SK-N-SH (cell line): ENCODE measurements around the gene PIP5K1C. TPM values are rescaled to one million over a fixed set of nuclear protein-coding genes. Genes with fewer than 3 reads are reported as not detected.

Experiments
- CTCF ChIA-PET: fragments of 300-600, 350-600 bp; formaldehyde crosslinking; extraction: SDS; loops from one replicate; lab custom pipeline; 2021; lab: Yijun Ruan, JAX
- POLR2A ChIA-PET: fragments of 350-600 bp; sonication (Branson Sonifier 250); formaldehyde crosslinking; extraction: SDS; loops from one replicate; lab custom pipeline; 2020; ENCODE audit warnings: antibody characterized with exemption, inconsistent platforms; lab: Yijun Ruan, JAX
- DNase-seq: peaks from one replicate; pipeline ENCODE4 v3.0.0; 2012
- H2AFZ ChIP-seq: fragments of 200-600 bp; sonication (generic); 2 replicates; pipeline ENCODE4 v1.8.1; 2016; ENCODE audit warnings: antibody characterized with exemption, mild to moderate bottlenecking, low read depth
- H3F3A ChIP-seq: fragments of 200-600 bp; sonication (generic); replicated peaks from 2 replicates; pipeline ENCODE3; 2016; ENCODE audit warnings: antibody characterized with exemption, mild to moderate bottlenecking; ENCODE audit not compliant: insufficient read depth
- H3K27ac ChIP-seq, 2 experiments: fragments of 200-500 bp in 1 of 2; fragments of 200-600 bp in 1 of 2; sonication (Bioruptor generic) in 1 of 2; sonication (generic), shearing (Covaris generic) in 1 of 2; 2 replicates each; pipeline versions ENCODE4 v1.5.1 to v1.6.1; 2014 to 2016; ENCODE audit warnings: low read depth in 2 of 2, inconsistent platforms in 1 of 2, low read length in 1 of 2, mild to moderate bottlenecking in 1 of 2, mixed read lengths in 1 of 2
- H3K27me3 ChIP-seq: fragments of 200-600 bp; sonication (generic), shearing (Covaris generic); 2 replicates; pipeline ENCODE4 v1.6.1; 2016; ENCODE audit warnings: mixed run types; ENCODE audit not compliant: insufficient read depth
- H3K36me3 ChIP-seq, 2 experiments: fragments of 200-500 bp in 1 of 2; fragments of 200-600 bp in 1 of 2; sonication (Bioruptor generic) in 1 of 2; sonication (generic) in 1 of 2; replicated peaks in 1 of 2; 2 replicates each; pipeline versions ENCODE3 to v1.5.1; 2014 to 2016; ENCODE audit warnings: low read length in 1 of 2, mild to moderate bottlenecking in 1 of 2; ENCODE audit not compliant: insufficient read depth in 2 of 2, control insufficient read depth in 1 of 2
- H3K4me1 ChIP-seq, 2 experiments: fragments of 200-500 bp in 1 of 2; fragments of 200-600 bp in 1 of 2; sonication (Bioruptor generic) in 1 of 2; sonication (generic), shearing (Covaris generic) in 1 of 2; 2 replicates each; pipeline versions ENCODE4 v1.5.1 to v1.6.1; 2014 to 2016; ENCODE audit warnings: low read depth in 1 of 2, low read length in 1 of 2, mixed run types in 1 of 2; ENCODE audit not compliant: insufficient read depth in 2 of 2, control insufficient read depth in 1 of 2
- H3K4me2 ChIP-seq: fragments of 200-600 bp; sonication (generic), shearing (Covaris generic); 2 replicates; pipeline ENCODE4 v1.6.1; 2017; ENCODE audit warnings: mixed run types
- H3K4me3 ChIP-seq, 2 experiments: fragments of 200-500 bp in 1 of 2; fragments of 200-600 bp in 1 of 2; sonication (Bioruptor generic) in 1 of 2; sonication (generic), shearing (Covaris generic) in 1 of 2; 2 replicates each; pipeline versions ENCODE4 v1.5.1 to v1.8.1; 2014 to 2016; ENCODE audit warnings: low read depth in 2 of 2, inconsistent platforms in 1 of 2, low read length in 1 of 2, mild to moderate bottlenecking in 1 of 2, mixed read lengths in 1 of 2, moderate library complexity in 1 of 2
- H3K79me2 ChIP-seq: fragments of 200-600 bp; sonication (generic); 2 replicates; pipeline ENCODE4 v1.8.1; 2017; ENCODE audit warnings: mild to moderate bottlenecking; ENCODE audit not compliant: insufficient read depth
- H3K9ac ChIP-seq: fragments of 200-600 bp; sonication (generic); 2 replicates; pipeline ENCODE4 v1.6.1; 2017; ENCODE audit warnings: mixed run types
- H3K9me2 ChIP-seq: fragments of 200-600 bp; sonication (generic); 2 replicates; pipeline ENCODE4 v1.6.1; 2017; ENCODE audit warnings: mixed run types
- H3K9me3 ChIP-seq: fragments of 200-600 bp; sonication (generic); 2 replicates; pipeline ENCODE4 v1.6.1; 2017; ENCODE audit warnings: mixed run types, mild to moderate bottlenecking, moderate library complexity
- H4K20me1 ChIP-seq: fragments of 200-600 bp; sonication (generic); 2 replicates; pipeline ENCODE4 v1.6.1; 2017; ENCODE audit warnings: mild to moderate bottlenecking, mixed run types; ENCODE audit not compliant: insufficient read depth
- CHD2 ChIP-seq: fragments of 150-350 bp; IDR thresholded peaks from 2 replicates; pipeline ENCODE4 v1.6.1; 2018; ENCODE audit warnings: low read length; ENCODE audit not compliant: partially characterized antibody
- GATA2 ChIP-seq: sonication (generic); formaldehyde crosslinking; IDR thresholded peaks from 2 replicates; pipeline ENCODE4 v1.5.0; 2020; ENCODE audit warnings: mild to moderate bottlenecking, missing genetic modification reagents
- JUND ChIP-seq: IDR thresholded peaks from 2 replicates; pipeline ENCODE4 v1.4.0; 2012
- MEF2A ChIP-seq: IDR thresholded peaks from 2 replicates; pipeline ENCODE4 v1.4.0; 2012; ENCODE audit warnings: low read depth, borderline replicate concordance
- MXI1 ChIP-seq: IDR thresholded peaks from 2 replicates; pipeline ENCODE4 v1.6.1; 2012; ENCODE audit warnings: mild to moderate bottlenecking, low read depth, low read length, improper control_type of control experiment
- NFIC ChIP-seq: IDR thresholded peaks from 2 replicates; pipeline ENCODE4 v1.4.0; 2012; ENCODE audit warnings: borderline replicate concordance
- POLR2AphosphoS5 ChIP-seq: IDR thresholded peaks from 2 replicates; pipeline ENCODE4 v1.6.1; 2012; ENCODE audit warnings: low read depth, low read length
- RAD21 ChIP-seq: IDR thresholded peaks from 2 replicates; pipeline ENCODE4 v1.6.1; 2012; ENCODE audit warnings: mild to moderate bottlenecking, low read length
- RCOR1 ChIP-seq: fragments of 150-350 bp; IDR thresholded peaks from 2 replicates; pipeline ENCODE4 v1.6.1; 2017; ENCODE audit warnings: antibody characterized with exemption, low read length
- RFX5 ChIP-seq: IDR thresholded peaks from 2 replicates; pipeline ENCODE4 v1.6.1; 2012; ENCODE audit warnings: mild to moderate bottlenecking, improper control_type of control experiment, low read length
- SIN3A ChIP-seq: IDR thresholded peaks from 2 replicates; pipeline ENCODE4 v1.6.1; 2012; ENCODE audit warnings: low read depth, mild to moderate bottlenecking, low read length, moderate library complexity, borderline replicate concordance
- SMC3 ChIP-seq: IDR thresholded peaks from 2 replicates; pipeline ENCODE4 v1.6.1; 2012; ENCODE audit warnings: low read depth, low read length, improper control_type of control experiment
- TCF12 ChIP-seq: IDR thresholded peaks from 2 replicates; pipeline ENCODE4 v1.4.0; 2012
- TEAD4 ChIP-seq: IDR thresholded peaks from 2 replicates; pipeline ENCODE4 v1.4.0; 2012; ENCODE audit warnings: mild to moderate bottlenecking, borderline replicate concordance; ENCODE audit not compliant: insufficient read depth
- WGBS: methylation state at CpG from one replicate; pipeline ENCODE4 v1.1.6; 2017; ENCODE audit warnings: low lambda C conversion rate; 5-methylcytosine and 5-hydroxymethylcytosine counted together
- polyA plus RNA-seq, 3 experiments: library from polyadenylated mRNA; depleted of rRNA; stranded (reverse); fragments of >200 nt; gene quantifications; 2 replicates each; pipeline ENCODE4 v1.2.3, GENCODE V29; 2012
- TF ChIP-seq, protein P1 (sequence below): fragments of 150-350 bp; IDR thresholded peaks from 2 replicates; pipeline ENCODE4 v1.6.1; 2016; ENCODE audit warnings: mild to moderate bottlenecking, low read depth, low read length
- TF ChIP-seq, protein P2 (sequence below): IDR thresholded peaks from 2 replicates; pipeline ENCODE4 v1.6.1; 2012; ENCODE audit warnings: mild to moderate bottlenecking, low read depth, low read length, moderate library complexity
- TF ChIP-seq, protein P3 (sequence below): IDR thresholded peaks from 2 replicates; pipeline ENCODE4 v1.4.0; 2012; ENCODE audit warnings: low read depth, borderline replicate concordance
- TF ChIP-seq, protein P4 (sequence below): fragments of 150-350 bp; IDR thresholded peaks from 2 replicates; pipeline ENCODE4 v1.6.1; 2017; ENCODE audit warnings: antibody characterized with exemption, low read length, low read depth, borderline replicate concordance
- TF ChIP-seq, protein P5 (sequence below): fragments of 200-600 bp; sonication (generic); IDR thresholded peaks from 2 replicates; pipeline ENCODE4 v1.6.1; 2017; ENCODE audit warnings: antibody characterized with exemption, mild to moderate bottlenecking, moderate library complexity
- TF ChIP-seq, protein P6 (sequence below): IDR thresholded peaks from 2 replicates; pipeline ENCODE4; 2012

The PIP5K1C gene
- polyA plus RNA-seq, 1 of the 3 experiments (the other 2 are of a cell fraction): 12.3 TPM

DNA sequence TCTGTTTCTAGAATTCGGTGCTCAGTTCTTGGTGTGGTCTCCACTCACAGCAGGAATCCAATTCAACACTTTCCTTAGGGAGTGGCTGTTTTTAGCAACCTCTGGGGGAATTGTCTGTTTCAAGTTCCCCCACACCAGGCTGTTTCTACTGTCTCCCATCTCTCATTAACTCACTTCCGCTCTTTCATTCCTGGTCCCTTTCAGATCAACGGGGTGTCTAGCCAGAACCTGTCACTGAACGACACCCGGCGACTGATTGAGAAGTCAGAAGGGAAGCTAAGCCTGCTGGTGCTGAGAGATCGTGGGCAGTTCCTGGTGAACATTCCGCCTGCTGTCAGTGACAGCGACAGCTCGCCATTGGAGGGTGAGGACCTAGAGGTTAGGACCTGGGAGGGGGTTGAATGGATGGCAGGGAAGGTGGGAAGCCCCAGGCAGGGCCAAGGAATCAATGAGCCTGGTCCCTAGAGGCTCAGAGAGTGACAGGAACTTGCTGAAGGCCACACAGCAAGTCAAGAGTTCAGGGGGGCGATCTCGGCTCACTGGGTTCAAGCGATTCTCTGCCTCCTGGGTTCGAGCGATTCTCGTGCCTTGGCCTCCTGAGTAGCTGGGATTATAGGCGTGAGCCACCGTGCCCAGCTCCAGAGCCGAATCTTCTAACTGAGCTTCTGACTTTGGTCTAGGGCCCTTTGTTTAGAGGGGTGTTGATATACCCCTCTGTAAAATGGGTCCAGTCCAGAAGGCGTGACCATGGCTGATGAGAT lies 33.5 kb upstream of the PIP5K1C start:
- 13% methylated on average over 10 of the region's 20 CpGs for WGBS
- no peaks in the 10 kb centered on the region for H3K36me3 ChIP-seq
- H3K9me3 ChIP-seq: no peaks in the 10 kb centered on the region
- no peaks in the 10 kb centered on the region for H4K20me1 ChIP-seq
- ChIA-PET CTCF (interaction anchor here (1.5 kb wide), 1 partner anchor 12 kb away, joined by 3 read pairs; no protein-coding TSS in a partner anchor), POLR2A (no interaction called here)
- no peak for DNase-seq
- H2AFZ ChIP-seq: no peak overlapping the region
- no peaks in the 10 kb centered on the region for H3K9me2 ChIP-seq
- H3F3A ChIP-seq: no peaks in the 10 kb centered on the region
- no peak overlapping the region for H3K27ac ChIP-seq
- H3K9ac ChIP-seq: no peak overlapping the region
- peaks cover 42% of the 10 kb centered on the region for H3K27me3 ChIP-seq
- TF ChIP-seq SMC3 (no peak), TCF12 (no peak), MXI1 (no peak), TEAD4 (no peak), CHD2 (no peak), NFIC (no peak), JUND (no peak), RAD21 (no peak), MEF2A (no peak), GATA2 (CRISPR knock-in tag) (no peak), RCOR1 (no peak), POLR2AphosphoS5 (no peak), SIN3A (no peak), RFX5 (no peak)
- TF ChIP-seq, protein P1, sequence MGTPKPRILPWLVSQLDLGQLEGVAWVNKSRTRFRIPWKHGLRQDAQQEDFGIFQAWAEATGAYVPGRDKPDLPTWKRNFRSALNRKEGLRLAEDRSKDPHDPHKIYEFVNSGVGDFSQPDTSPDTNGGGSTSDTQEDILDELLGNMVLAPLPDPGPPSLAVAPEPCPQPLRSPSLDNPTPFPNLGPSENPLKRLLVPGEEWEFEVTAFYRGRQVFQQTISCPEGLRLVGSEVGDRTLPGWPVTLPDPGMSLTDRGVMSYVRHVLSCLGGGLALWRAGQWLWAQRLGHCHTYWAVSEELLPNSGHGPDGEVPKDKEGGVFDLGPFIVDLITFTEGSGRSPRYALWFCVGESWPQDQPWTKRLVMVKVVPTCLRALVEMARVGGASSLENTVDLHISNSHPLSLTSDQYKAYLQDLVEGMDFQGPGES: no peak
- TF ChIP-seq, protein P2, sequence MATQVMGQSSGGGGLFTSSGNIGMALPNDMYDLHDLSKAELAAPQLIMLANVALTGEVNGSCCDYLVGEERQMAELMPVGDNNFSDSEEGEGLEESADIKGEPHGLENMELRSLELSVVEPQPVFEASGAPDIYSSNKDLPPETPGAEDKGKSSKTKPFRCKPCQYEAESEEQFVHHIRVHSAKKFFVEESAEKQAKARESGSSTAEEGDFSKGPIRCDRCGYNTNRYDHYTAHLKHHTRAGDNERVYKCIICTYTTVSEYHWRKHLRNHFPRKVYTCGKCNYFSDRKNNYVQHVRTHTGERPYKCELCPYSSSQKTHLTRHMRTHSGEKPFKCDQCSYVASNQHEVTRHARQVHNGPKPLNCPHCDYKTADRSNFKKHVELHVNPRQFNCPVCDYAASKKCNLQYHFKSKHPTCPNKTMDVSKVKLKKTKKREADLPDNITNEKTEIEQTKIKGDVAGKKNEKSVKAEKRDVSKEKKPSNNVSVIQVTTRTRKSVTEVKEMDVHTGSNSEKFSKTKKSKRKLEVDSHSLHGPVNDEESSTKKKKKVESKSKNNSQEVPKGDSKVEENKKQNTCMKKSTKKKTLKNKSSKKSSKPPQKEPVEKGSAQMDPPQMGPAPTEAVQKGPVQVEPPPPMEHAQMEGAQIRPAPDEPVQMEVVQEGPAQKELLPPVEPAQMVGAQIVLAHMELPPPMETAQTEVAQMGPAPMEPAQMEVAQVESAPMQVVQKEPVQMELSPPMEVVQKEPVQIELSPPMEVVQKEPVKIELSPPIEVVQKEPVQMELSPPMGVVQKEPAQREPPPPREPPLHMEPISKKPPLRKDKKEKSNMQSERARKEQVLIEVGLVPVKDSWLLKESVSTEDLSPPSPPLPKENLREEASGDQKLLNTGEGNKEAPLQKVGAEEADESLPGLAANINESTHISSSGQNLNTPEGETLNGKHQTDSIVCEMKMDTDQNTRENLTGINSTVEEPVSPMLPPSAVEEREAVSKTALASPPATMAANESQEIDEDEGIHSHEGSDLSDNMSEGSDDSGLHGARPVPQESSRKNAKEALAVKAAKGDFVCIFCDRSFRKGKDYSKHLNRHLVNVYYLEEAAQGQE: no peak
- TF ChIP-seq, protein P3, sequence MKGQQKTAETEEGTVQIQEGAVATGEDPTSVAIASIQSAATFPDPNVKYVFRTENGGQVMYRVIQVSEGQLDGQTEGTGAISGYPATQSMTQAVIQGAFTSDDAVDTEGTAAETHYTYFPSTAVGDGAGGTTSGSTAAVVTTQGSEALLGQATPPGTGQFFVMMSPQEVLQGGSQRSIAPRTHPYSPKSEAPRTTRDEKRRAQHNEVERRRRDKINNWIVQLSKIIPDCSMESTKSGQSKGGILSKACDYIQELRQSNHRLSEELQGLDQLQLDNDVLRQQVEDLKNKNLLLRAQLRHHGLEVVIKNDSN: no peak
- TF ChIP-seq, protein P4, sequence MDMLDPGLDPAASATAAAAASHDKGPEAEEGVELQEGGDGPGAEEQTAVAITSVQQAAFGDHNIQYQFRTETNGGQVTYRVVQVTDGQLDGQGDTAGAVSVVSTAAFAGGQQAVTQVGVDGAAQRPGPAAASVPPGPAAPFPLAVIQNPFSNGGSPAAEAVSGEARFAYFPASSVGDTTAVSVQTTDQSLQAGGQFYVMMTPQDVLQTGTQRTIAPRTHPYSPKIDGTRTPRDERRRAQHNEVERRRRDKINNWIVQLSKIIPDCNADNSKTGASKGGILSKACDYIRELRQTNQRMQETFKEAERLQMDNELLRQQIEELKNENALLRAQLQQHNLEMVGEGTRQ: no peak
- TF ChIP-seq, protein P5, sequence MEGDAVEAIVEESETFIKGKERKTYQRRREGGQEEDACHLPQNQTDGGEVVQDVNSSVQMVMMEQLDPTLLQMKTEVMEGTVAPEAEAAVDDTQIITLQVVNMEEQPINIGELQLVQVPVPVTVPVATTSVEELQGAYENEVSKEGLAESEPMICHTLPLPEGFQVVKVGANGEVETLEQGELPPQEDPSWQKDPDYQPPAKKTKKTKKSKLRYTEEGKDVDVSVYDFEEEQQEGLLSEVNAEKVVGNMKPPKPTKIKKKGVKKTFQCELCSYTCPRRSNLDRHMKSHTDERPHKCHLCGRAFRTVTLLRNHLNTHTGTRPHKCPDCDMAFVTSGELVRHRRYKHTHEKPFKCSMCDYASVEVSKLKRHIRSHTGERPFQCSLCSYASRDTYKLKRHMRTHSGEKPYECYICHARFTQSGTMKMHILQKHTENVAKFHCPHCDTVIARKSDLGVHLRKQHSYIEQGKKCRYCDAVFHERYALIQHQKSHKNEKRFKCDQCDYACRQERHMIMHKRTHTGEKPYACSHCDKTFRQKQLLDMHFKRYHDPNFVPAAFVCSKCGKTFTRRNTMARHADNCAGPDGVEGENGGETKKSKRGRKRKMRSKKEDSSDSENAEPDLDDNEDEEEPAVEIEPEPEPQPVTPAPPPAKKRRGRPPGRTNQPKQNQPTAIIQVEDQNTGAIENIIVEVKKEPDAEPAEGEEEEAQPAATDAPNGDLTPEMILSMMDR: no peak
- TF ChIP-seq, protein P6, sequence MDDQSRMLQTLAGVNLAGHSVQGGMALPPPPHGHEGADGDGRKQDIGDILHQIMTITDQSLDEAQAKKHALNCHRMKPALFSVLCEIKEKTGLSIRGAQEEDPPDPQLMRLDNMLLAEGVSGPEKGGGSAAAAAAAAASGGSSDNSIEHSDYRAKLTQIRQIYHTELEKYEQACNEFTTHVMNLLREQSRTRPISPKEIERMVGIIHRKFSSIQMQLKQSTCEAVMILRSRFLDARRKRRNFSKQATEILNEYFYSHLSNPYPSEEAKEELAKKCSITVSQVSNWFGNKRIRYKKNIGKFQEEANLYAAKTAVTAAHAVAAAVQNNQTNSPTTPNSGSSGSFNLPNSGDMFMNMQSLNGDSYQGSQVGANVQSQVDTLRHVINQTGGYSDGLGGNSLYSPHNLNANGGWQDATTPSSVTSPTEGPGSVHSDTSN: no peak
- H3K79me2 ChIP-seq: no peaks in the 10 kb centered on the region
- H3K4me2 ChIP-seq: no peak overlapping the region
- no peak overlapping the region for H3K4me3 ChIP-seq
- no peaks in the 10 kb centered on the region for H3K4me1 ChIP-seq
